ENCODE results near the gene SYT14. TPM values are rescaled to one million over a fixed set of nuclear protein-coding genes. Genes with fewer than 3 reads are reported as not detected.

Gene SYT14
- total RNA-seq, 1 donor from 2014 or later: not detected

DNA sequence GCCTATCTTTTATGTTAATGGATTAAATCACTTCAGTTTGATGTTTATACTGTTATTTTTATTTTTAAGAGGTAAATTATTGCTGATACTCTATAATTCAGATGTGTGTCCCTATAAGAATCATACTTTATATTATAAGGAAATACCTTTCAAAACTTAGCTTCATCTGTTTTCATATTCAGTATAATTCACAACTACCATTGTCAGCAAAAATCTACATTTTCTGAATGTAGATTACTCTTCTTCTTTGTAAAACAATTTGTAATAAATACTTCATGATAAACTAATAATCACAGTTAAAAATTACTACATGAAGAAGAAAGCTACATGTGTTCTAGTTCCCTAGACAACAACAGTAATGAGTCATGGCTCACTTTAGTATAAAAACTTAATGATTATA lies 179.2 kb downstream of the SYT14 start:
- TF ChIP-seq, protein P1, sequence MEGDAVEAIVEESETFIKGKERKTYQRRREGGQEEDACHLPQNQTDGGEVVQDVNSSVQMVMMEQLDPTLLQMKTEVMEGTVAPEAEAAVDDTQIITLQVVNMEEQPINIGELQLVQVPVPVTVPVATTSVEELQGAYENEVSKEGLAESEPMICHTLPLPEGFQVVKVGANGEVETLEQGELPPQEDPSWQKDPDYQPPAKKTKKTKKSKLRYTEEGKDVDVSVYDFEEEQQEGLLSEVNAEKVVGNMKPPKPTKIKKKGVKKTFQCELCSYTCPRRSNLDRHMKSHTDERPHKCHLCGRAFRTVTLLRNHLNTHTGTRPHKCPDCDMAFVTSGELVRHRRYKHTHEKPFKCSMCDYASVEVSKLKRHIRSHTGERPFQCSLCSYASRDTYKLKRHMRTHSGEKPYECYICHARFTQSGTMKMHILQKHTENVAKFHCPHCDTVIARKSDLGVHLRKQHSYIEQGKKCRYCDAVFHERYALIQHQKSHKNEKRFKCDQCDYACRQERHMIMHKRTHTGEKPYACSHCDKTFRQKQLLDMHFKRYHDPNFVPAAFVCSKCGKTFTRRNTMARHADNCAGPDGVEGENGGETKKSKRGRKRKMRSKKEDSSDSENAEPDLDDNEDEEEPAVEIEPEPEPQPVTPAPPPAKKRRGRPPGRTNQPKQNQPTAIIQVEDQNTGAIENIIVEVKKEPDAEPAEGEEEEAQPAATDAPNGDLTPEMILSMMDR (IDR thresholded peaks at IDR 0.05): no peak
- no peak for DNase-seq
- Mint-ChIP-seq H3K9me3 (no peaks in the 10 kb centered on the region), H3K27me3 (no peaks in the 10 kb centered on the region), H3K36me3 (ENCODE audit: low read depth) (no peaks in the 10 kb centered on the region), H3K4me1 (no peaks in the 10 kb centered on the region), H3K4me3 (no peak overlapping the region), H3K27ac (no peak overlapping the region)
- ChIA-PET CTCF (no interaction called here), POLR2A (no interaction called here)
- intact Hi-C loops (cut with micrococcal nuclease): no loop called here
- no peak for ATAC-seq (ENCODE audit: low read depth)

DNA sequence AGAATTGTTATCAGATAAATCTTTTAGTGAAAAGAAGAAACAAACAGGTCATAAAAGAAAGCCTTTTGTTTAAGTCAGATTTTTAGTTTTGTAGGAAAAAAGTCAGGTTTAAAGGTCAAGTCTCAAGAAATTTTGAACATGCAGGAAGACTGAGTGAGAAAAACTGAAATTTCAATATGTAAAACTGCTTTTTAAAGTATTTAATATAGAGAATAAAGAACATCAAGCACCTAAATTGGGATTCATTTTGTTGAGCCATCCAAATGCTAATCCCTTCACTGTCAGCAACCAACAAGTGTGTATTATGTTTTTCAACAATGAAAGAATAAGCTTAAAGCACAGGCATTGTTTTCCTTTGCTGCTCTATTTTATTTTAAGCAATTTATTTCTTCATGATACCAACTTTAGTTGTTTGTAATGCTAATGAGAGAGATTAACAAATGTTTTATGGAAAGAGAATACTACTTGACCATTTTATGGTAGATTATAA lies 179.7 kb downstream of the SYT14 start:
- Mint-ChIP-seq H3K4me1 (no peaks in the 10 kb centered on the region), H3K27ac (no peak overlapping the region), H3K27me3 (no peaks in the 10 kb centered on the region), H3K36me3 (ENCODE audit: low read depth) (no peaks in the 10 kb centered on the region), H3K4me3 (no peak overlapping the region), H3K9me3 (no peaks in the 10 kb centered on the region)
- ATAC-seq (ENCODE audit: low read depth) (no peak), DNase-seq (no peak)
- TF ChIP-seq, protein P1 (IDR thresholded peaks at IDR 0.05): no peak
- intact Hi-C loops (cut with micrococcal nuclease): no loop called here
- ChIA-PET POLR2A (no interaction called here), CTCF (no interaction called here)

DNA sequence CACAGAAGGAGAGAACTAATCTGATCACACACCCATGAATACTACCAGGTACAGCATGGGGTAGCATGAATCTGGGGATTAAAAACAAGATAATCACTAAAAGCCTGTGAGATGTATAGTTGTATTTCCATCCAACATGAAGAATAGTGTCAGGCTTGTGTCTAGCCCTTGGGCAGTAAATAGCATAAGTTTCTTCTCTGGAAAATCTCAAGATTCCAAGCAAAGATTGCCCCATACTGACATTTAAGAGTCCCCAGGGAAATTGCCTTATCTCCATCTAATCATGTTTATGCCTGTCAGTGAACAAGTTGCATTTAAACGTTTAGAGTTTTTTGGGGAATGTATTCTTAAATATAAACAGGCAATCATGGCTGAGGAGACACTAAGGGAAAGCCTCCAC lies 185.4 kb downstream of the SYT14 start:
- intact Hi-C loops (cut with micrococcal nuclease): no loop called here
- H3K27me3 Mint-ChIP-seq: no peaks in the 10 kb centered on the region
- no peaks in the 10 kb centered on the region for H3K9me3 Mint-ChIP-seq
- no peak overlapping the region for H3K27ac Mint-ChIP-seq
- ChIA-PET CTCF (no interaction called here), POLR2A (no interaction called here)
- TF ChIP-seq, protein P1 (IDR thresholded peaks at IDR 0.05): no peak
- H3K36me3 Mint-ChIP-seq (ENCODE audit: low read depth): no peaks in the 10 kb centered on the region
- H3K4me3 Mint-ChIP-seq: no peak overlapping the region
- no peak for DNase-seq
- H3K4me1 Mint-ChIP-seq: no peaks in the 10 kb centered on the region
- ATAC-seq (ENCODE audit: low read depth): no peak

DNA sequence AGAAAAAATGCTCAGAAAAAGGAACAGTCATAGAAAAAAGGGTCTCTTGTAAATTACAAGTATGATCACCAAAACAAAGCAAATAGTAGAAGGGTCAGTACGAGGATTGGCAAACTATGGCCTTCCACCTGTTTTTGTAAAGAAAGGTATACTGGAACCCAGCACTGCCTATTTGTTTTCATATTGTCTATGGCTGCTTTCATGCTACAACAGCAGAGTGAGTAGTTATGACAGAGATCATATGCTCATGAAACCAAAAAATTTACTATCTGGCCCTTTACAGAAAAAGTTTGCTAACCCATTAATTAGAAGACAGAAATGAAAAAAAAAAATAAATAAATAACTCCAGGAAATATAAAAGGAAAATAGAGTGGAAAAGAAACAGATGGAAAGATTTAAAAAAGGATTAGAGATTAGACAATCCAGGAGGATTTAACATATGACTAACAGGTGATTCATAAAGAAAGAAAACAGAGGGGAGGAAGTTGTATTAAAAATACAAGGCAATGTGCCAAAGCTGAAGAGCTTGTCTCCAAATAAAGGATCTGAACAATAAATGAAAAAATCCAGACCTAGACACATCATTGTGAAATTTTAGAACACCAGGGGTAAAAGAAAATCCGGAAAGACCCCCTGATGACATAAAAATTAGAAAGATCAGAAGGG lies 186.0 kb downstream of the SYT14 start:
- DNase-seq: no peak
- intact Hi-C loops (cut with micrococcal nuclease): no loop called here
- no peaks in the 10 kb centered on the region for H3K36me3 Mint-ChIP-seq (ENCODE audit: low read depth)
- H3K4me3 Mint-ChIP-seq: no peak overlapping the region
- ChIA-PET CTCF (no interaction called here), POLR2A (no interaction called here)
- TF ChIP-seq, protein P1 (IDR thresholded peaks at IDR 0.05): no peak
- ATAC-seq (ENCODE audit: low read depth): no peak
- H3K27ac Mint-ChIP-seq: no peak overlapping the region
- H3K9me3 Mint-ChIP-seq: no peaks in the 10 kb centered on the region
- H3K27me3 Mint-ChIP-seq: no peaks in the 10 kb centered on the region
- H3K4me1 Mint-ChIP-seq: no peaks in the 10 kb centered on the region

DNA sequence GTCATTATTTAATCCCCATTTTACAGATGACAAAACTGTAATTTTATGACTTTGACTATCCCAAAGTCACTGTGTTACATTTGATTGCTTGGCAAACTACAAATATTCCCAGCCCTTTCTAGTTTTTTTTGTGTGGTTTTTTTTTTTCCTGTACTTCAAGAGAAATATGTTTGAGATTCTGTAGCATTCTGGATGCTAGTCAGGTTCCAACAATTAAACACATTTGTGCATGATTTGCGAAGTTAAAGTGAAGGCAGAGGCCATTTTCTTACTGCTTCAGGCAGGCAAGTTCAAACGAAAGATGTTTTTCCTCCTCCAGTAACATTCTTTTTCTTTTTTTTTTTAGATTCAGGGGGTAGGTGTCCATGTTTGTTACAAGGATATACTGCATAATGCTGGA lies 186.7 kb downstream of the SYT14 start:
- intact Hi-C loops (cut with micrococcal nuclease): no loop called here
- H3K4me3 Mint-ChIP-seq: no peak overlapping the region
- ChIA-PET CTCF (no interaction called here), POLR2A (no interaction called here)
- H3K27me3 Mint-ChIP-seq: no peaks in the 10 kb centered on the region
- ATAC-seq (ENCODE audit: low read depth): no peak
- no peaks in the 10 kb centered on the region for H3K36me3 Mint-ChIP-seq (ENCODE audit: low read depth)
- TF ChIP-seq, protein P1 (IDR thresholded peaks at IDR 0.05): no peak
- H3K9me3 Mint-ChIP-seq: no peaks in the 10 kb centered on the region
- no peak overlapping the region for H3K27ac Mint-ChIP-seq
- no peak for DNase-seq
- no peaks in the 10 kb centered on the region for H3K4me1 Mint-ChIP-seq
